GM19463 (cell line): Measurements from ENCODE around the gene SIGLEC15.
A peak's percentile ranks its signal among the peaks of the same experiment; 100 is the strongest.
"Not testable (repeated sequence)": the region's sequence is repeated elsewhere in the genome, so short reads cannot be mapped to it uniquely, and the experiment has no call there.

Experiments
- ATAC-seq: cut with Tn5 transposase; IDR thresholded peaks from one replicate; pipeline ENCODE4 v1.9.1; 2021; ENCODE audit warnings: mild to moderate bottlenecking, moderate library complexity; ENCODE audit not compliant: unreplicated experiment

Gene SIGLEC15, protein sequence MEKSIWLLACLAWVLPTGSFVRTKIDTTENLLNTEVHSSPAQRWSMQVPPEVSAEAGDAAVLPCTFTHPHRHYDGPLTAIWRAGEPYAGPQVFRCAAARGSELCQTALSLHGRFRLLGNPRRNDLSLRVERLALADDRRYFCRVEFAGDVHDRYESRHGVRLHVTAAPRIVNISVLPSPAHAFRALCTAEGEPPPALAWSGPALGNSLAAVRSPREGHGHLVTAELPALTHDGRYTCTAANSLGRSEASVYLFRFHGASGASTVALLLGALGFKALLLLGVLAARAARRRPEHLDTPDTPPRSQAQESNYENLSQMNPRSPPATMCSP

DNA sequence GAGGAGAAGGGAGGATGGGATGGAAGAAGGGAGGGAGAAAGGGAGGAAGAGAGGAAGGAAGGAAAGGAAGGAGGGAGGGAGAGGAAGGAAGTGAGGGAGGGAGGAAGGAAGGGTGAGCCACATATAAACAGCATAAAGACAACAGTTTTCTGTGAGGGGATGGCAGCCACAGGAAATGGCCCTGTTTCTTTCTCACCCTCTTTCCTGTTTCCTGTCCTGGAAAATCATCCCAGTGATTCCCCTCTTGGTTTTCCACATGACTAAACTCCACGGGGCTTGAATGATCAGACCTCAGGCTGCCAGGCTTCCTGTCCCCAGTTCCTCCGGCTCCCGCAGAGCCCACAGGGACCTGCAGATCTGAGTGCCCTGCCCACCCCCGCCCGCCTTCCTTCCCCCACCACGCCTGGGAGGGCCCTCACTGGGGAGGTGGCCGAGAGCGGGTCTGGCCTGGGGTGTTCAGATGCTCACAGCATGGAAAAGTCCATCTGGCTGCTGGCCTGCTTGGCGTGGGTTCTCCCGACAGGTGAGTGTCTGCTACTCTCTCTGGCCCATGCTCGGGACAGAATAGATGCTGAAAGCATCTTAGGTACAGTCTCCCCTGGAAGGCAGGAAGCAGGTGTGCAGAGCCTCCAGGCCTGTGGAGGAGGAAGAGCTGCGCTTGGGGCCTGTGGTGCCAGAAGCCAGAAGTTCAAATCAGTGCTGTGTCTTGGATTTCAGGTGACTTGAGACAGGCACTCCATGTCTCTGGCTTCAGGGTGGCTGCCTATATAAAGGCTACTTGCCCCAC lies at the start of gene SIGLEC15:
TSS of gene SIGLEC15 (plus strand) at position 418 of the 787 bp plus-strand sequence. CDS start at position 472, 54 bp downstream.
- no peak for ATAC-seq

DNA sequence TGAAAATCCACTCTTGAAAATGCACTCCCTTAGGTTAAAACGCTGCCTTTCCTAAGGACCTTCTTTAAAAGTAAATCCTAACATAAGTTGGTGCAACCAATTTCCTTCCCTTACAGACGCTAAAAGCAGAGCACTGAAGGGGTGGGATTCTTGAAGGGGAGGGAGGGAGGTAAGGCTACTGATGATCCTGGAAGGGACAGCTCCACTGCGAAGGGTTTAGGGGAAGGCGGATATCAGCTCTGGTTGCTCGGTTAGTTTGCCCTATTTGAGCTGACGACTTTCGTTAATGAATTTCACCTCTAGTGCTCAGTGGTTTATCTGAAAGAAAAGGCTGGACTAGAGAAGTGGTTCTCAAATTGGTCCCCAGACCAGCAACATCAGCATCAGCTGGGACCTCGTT lies 49.7 kb upstream of the SIGLEC15 start:
- ATAC-seq: no peak

DNA sequence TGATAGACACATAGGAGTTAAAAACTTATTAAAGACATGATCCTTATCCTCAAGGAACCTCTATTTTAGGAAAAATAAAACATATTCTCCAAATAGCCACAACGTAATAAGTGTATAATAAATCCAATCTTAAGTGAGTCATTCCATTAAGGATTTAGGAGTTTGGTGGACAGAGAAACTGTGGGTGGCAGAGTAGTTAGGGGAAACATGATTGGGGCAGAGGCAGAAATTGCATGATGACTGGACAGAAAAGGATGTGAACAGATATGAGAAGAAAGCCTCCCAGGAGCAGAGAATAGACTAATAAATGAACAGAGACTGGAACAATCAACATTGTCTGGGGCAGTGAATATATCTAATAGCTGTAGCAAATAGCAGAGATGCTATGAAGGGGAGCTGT lies 48.1 kb upstream of the SIGLEC15 start:
- no peak for ATAC-seq

DNA sequence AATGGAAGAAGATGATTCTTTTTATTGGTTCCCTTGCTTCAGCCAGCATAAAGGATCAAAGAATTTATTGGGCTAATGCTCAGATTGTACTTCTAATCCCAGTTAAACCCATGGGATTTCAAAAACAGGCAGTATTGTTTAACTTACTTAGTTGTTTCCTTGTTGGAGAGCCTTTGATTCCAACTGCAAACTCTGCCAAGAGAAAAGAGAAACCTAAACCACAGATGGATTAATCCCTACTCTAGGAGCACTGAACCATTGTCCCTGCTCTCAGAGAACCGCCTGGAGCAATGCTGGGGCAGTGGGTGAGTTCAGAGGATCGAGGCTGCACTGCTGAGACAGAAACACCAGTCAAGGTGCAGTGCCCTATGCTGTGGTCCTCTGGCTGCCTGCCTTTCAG lies 44.9 kb upstream of the SIGLEC15 start:
- no peak for ATAC-seq

DNA sequence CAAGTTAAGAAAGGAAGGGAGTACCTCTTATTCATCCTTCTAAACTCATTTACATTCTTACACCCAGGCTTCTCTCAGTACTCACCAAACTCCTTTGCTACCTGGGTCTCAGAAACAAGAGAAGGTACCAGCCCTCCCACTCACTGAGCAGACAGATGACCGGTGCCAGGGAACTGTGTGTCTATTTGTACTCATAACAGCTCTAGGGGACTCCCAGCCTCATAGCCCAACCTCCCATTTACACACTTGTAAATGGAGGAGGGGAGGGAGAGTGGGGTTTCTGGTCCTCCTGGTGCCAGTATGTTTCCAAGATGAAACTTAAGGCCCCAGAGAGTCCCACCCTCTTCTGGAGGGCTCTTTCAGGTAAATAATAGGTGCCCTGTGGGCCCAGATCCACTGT lies 42.8 kb upstream of the SIGLEC15 start:
- peak; percentile 62 for ATAC-seq

DNA sequence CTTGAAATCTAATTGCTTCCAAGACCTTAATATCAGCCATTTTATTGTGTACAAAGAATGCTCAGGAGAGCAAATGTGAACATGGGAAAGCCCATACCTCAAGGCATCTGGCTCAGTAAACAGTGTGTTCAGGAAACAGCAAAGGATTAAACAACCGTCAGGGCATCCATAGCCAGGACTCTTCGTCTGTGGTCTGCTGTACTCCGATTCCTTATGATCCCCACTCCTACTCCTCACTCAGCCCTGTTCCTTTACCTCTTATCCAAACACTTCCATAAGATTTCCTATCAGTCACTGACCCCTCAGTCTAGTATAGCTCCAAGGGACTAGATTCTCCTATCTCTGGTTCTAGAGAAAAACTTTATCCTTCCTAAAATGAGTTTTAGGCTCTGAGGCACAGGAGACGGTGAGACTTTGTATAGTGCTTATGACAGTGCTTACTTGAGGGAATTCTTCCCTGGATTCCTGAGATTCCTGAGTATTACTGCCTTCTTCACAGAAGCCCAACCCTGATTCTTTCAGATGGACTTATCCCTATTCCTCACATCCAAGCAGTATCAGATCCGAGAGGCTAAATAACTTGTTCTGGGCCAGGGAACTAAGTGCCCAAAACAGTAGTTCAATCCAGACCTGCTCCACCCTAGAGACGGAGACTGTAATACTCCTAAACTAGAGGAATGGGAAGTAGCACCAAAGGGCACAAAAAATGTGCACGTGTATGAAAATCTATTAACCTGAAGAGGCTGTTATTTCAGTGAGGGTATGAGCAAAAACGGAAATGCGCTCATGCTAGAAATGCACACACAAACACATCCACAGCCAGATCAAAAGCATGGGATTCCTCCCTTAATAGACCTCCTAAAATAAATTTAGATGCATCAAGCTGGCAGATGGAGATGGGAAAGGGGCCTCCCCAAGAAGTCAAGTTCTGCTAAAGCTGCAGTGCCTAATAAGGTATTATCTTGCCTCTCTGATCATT lies 42.1 kb upstream of the SIGLEC15 start:
- ATAC-seq: no peak

DNA sequence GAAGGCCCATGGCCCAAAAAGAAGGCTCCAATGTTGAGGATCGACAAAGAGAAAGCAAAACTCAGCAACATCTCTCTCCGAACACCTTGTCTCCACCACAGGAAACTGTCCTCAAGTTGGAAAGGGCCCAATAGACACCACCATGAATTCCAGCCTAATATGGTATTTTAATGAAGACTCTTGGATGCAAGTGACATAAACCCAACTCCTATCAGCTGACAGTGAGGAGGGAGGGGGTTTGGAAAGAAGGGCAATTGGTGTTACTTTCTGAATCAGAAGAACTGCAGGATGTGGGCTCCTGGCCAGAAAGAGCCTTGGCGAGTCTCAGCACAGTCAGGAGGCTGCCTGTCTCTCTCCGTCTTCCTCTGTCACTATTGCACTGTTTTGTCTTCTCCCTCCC lies 40.3 kb upstream of the SIGLEC15 start:
- ATAC-seq: no peak

DNA sequence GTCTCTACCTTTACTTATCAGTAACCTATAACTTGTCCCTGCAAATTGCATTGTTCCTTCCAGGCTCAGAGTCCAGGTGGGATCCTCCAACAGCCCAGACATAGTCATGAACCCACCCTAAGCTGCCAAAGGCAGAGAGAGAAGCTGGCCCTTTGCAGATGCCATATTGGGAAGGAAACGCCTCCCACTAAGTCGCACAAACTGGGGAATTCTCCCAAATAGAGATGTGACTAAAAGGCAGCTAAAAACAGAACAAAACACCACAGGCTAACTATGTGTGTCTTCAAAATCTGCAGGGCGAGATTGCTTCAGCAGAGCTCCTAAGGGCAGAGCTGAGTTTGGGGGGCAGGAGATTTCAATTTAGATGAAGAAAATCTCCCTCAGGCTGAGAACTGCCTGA lies 38.5 kb upstream of the SIGLEC15 start:
- ATAC-seq: no peak

DNA sequence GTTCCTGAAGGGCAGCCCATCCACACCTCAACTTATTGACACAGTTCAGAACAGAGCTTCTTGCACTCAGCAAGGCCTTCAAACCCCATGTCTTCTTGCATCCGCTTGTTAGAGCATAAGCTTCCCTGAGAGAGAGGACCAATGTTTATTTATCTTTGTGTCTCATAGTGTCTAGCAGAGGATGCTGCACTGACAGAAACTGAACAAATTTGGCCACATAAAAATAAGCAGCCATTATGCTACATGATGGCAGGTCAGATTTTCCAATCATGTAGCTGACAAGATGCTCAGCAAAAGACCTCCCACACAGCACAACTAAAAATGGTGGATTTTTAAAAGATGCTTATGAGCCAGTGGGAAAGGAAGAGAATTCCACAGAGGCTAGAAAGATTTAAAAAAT lies 38.1 kb upstream of the SIGLEC15 start:
- ATAC-seq: no peak

DNA sequence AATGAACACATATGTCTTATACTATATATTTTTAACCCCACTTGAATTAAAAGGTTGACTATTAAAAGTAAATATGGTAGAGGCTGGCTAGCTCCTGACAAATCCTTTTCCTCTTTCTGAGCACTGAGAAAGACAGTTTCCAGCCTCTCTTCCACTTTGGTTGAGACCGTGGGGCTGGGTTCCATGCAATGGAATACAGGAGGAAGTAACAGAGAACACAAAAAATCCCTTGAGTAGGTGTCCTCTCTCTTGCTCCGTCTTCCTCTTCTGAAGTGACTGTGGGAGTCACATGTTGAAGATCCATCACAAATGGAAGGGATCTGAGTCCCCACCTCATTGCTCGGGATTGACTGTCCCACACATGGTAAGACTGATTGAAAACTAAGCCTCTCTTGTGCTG lies 36.6 kb upstream of the SIGLEC15 start:
- ATAC-seq: no peak

DNA sequence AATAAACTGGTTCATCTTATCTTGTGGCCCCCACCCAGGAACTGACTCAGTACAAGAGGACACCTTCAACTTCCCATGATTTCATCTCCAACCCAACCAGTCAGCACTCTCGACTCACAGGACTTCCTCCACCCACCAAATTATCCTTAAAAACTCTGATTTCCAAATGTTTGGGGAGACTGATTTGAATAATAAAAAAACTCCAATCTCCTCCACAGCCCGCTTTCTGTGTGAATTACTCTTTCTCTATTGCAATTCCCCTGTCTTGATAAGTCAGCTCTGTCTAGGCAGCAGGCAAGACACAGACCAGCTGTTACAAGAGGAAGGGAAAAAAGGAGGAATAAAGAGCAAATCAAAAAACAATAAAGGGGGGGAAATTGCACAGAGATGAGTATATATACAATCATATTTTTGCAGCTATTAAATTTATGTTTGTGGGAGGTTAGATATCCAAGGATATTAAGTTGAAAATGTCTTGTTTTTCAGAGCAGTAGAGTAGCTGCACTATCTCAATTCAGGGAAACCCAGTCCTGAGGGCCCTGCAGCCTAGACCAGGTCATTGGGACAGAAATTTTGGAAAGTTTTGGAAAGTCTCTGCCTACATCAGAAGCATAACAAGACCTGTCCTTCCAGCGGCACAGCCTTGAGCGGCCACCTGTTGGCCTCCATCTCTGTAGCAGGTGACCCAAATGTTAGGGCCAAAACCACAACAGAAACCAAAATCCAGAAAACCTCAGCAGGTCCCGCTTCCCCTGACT lies 32.8 kb upstream of the SIGLEC15 start:
- no peak for ATAC-seq

DNA sequence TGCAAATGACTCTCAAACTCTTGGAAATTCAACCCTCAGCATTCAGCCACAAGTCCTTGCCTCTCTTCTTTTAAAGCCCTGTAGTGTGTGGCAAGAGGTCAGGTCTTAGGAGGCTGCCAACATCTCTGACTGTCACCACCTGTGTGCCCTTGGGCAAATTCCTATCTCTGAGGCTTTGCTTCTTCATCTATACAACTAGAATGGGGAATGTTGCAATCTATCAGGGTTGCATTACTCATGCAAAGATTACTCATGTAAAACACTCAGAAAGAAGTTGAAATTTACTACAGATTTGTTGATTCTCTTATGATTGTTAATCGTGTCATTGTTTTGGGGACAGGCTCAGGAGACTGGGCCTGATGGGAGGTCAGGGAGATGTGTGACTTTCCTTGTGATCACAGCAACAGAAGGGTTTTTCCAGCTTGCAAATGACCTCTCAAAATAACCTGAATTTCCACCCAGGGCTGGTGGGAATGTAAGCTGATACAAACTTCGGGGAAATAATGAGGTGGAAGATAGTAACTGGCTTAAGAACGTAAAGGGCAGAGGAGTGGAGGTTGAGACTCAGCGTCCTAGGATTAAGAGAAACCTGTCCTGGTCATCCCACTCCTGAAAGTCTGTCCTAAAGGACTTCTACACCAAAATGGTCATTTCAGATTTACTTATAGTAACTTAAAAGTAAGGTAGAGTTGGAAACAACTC lies 32.1 kb upstream of the SIGLEC15 start:
- ATAC-seq: no peak

DNA sequence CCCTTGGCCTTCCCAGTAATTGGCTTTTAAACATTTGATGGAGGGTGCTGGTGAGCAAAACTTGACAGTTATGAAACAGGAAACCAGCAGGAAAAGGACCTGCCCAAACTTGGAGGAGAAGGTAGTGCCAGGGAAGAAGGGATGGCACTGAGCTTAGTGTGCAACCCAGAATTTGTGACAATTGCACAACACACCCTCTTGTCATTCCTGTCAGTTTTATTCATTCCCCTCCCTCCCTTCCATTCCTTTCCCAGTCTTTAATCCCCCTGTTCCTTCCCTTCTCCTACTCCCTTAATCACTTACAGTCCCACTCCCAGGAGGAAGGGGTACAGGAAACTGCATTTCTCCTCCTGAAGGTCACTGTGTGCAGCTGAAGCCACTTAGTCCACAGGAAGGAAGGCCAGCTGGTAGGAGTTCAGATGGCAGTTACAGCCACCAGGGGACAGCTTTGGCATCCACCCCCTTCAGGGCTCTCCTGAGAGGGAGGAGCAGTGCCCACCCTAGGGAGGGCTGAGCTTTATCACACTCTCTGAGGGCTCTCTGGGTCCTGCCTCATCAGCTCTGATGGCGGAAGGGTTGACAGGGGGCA lies 24.0 kb upstream of the SIGLEC15 start:
- ATAC-seq: no peak

DNA sequence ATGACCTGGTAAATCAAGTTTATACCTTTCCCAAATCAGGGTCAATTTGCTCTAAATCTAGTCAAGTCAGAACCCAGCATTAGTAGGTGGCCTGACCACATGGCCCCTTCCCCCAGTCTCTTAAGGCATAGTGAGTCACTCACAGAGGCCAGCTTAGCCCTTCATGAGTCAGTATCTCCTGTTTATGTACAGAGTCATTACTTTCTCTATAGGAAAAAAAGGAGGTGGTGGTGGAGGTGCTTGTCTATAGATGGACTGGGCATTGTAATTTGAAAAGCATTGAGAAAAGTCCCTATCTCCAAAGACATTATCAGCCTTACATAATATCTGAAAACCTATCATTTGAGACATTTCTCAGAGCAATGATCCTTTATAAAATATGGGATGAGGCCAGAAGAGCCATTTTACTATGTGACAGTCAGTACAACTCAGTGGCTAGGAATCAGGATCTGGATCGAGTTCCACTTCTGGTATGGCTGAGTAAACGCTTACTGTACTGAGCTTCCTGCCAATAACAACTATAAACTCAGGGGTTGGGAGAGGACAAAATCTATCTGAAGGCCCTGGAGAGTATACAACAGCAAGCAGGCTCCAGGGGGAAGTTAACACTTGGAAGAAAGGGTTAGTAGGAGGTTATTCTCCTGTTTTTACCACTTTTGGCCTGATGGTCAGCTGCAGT lies 22.5 kb upstream of the SIGLEC15 start:
- ATAC-seq: no peak

DNA sequence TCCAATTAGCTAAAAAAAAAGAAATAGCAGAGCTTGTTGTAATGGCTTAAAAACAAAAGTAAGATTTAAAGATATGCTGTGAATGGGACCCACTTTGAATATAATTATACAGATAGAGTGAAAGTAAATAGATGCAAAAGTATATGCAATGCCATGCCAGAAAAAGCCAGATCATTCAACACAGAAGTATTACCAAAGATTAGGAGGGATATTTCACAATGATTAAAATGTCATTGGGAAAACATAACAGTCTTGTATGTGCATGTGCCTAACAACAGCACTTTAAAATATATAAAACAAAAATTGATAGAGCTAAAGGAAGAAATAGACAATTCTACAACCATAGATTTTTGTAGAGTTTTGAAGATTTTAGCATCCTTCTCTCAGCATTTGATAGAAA lies 19.9 kb upstream of the SIGLEC15 start:
- no peak for ATAC-seq

DNA sequence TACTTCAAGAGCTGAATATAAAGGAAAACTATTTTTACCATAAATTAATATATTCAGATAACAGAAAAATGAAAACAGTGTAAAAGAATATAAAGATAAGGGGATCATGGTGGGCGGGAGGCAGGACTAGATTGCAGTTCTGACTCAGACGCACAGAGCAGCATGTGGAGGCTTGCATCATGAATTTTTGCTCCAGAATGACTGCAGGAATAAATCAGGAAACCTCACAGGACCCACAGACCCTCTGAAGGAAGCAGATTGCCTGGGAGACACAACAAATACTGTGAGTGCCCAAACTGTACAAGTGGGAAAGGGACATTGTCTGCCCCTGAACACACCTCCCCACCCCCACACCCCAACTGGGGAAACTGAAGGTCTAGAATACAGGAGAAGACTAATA lies 19.2 kb upstream of the SIGLEC15 start:
- no peak for ATAC-seq

DNA sequence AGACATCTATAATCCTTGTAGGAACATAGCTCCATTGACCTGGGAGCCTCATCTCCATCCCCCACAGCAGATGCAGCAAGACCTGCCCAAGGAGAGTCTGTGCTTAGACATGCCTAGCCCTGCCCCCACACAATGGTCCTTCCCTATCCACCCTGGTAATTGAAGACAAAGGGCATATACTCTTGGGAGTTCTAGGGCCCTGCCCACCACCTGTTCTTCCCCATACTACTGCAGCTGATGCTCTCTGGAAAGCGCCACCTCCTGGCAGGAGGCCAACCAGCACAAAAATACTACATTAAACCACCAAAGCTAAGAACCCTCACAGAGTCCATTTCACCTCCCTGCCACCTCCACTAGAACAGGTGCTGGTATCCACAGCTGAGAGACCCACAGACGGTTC lies 18.3 kb upstream of the SIGLEC15 start:
- ATAC-seq: not testable (repeated sequence)

DNA sequence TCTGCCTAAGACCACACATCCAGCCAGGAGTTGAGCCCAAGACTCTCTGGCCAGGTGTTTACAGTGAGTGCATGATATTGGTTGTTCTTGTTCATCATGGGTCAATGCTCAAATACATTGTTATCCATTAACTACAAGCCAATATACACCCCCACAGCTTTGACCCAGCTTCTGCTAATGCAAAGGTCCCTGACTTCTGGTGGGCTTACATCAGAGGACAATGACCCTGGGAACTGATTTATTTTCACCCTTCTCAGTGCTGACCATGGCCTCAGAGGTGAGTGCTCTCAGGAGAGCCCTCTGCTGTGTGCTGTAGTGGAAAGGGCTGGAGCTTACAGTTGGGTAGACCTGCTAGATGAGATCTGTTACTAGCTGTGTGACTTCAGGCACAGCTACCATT lies 10.7 kb upstream of the SIGLEC15 start:
- not testable (repeated sequence) for ATAC-seq

DNA sequence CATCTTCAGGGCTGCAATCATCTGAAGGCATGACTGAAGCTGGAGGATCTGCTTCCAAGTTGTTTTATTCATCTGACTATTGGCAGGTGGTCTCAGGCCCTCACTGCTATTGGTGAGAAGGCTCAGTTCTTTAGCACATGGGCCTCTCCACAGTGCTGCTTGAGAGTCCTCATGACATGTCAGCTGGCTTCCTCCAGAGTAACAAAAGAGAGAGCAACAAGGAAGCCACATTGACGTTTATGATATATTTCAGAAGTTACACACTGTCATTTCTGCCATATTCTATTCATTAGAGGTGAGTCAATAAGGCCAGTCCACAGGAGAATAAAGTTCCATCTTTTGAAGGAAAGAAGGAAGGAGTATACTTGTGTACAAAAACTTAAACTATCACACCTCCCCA lies 7.9 kb upstream of the SIGLEC15 start:
- no peak for ATAC-seq
